Measurements from ENCODE around the gene DLST.

The DLST gene

DNA sequence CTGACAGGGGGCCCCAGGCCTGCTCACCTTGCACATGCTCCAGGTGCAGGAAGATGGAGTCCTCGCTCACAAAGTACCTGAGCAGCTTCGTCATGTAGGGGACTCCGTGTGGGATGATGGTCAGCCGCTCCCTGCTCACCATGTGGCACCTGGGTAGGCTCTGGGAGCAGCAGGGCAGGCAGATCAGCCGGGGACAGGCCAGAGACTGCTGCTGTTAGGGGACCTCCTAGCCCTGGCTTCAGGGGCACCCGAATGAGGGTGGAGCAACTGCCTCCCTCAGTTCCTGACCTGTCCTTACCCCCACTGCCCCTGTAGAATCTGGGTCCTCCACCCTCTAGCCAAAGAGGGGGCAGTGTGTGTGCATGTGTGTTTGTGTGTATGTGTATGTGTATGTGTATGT lies 29.5 kb downstream of the DLST start:
- peaks cover 0 to 32% (median 11%) of the 10 kb centered on the region in 4 donors for H3K4me1 ChIP-seq
- intact Hi-C loops (cut with DNase I; ENCODE audit: low total_unique reads): no loop called here

DNA sequence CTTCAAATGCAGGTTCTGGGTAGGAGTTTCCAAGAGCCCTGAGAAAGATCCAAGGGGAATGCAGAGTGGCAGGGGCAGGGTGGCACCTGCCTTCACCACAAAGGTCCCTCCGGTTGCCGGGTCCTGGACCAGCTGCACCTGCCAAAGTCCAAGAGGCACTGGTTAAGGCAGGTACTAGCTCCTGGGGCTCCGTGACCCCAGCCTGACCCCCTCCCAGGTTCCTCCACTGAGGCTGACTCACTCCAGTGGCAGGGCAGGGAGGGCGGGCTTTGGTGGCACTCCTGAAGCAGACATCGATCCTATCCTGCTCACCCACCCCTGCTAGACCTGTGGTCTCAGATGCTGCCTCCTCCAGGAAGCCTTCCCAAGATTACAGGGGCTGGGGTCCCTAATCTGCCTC lies 30.0 kb downstream of the DLST start:
- Histone ChIP-seq H3K9me3 (no peaks in the 10 kb centered on the region), H3K4me3 (no peak overlapping the region), H3K27ac (no peak overlapping the region), H3K4me1 (peaks cover 0 to 32% (median 11%) of the 10 kb centered on the region in 4 donors), H3K36me3 (no peaks in the 10 kb centered on the region), H3K27me3 (no peaks in the 10 kb centered on the region)
- intact Hi-C loops (cut with DNase I; ENCODE audit: low total_unique reads): no loop called here
- TF ChIP-seq, protein P1, sequence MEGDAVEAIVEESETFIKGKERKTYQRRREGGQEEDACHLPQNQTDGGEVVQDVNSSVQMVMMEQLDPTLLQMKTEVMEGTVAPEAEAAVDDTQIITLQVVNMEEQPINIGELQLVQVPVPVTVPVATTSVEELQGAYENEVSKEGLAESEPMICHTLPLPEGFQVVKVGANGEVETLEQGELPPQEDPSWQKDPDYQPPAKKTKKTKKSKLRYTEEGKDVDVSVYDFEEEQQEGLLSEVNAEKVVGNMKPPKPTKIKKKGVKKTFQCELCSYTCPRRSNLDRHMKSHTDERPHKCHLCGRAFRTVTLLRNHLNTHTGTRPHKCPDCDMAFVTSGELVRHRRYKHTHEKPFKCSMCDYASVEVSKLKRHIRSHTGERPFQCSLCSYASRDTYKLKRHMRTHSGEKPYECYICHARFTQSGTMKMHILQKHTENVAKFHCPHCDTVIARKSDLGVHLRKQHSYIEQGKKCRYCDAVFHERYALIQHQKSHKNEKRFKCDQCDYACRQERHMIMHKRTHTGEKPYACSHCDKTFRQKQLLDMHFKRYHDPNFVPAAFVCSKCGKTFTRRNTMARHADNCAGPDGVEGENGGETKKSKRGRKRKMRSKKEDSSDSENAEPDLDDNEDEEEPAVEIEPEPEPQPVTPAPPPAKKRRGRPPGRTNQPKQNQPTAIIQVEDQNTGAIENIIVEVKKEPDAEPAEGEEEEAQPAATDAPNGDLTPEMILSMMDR (IDR thresholded peaks at IDR 0.05): no peak
- peak in 1 of 2 donors; percentile 57 for DNase-seq

More for the DNA sequence above, 29.5 kb downstream of the DLST start:
- no peak overlapping the region for H3K4me3 ChIP-seq
- no peaks in the 10 kb centered on the region for H3K9me3 ChIP-seq
- no peaks in the 10 kb centered on the region for H3K27me3 ChIP-seq
- DNase-seq: peak in 1 of 2 donors; percentile 42
- TF ChIP-seq, protein P1 (IDR thresholded peaks at IDR 0.05): no peak
- no peak overlapping the region for H3K27ac ChIP-seq
- H3K36me3 ChIP-seq: no peaks in the 10 kb centered on the region

DNA sequence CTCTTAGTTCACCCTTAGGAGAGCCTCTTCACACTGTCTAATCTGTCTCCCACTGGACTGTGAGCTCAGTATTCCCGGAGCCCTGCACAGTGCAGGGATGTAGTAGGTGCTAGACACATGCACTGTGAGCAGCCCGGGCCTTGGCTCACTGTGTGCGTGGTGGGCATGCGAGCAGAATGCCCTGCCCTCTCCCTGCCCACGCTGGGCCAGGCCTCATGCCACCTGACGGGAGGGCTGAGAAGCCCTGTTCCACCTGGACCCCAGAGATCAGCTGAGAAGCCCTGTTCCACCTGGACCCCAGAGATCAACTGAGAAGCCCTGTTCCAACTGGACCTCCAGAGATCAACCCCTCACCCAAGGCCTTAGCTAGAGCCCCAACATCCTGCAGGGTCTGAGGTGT lies 30.4 kb downstream of the DLST start:
- intact Hi-C loops (cut with DNase I; ENCODE audit: low total_unique reads): no loop called here
- DNase-seq: peak in 1 of 2 donors; percentile 42
- H3K9me3 ChIP-seq: no peaks in the 10 kb centered on the region
- no peaks in the 10 kb centered on the region for H3K36me3 ChIP-seq
- no peaks in the 10 kb centered on the region for H3K27me3 ChIP-seq
- H3K27ac ChIP-seq: no peak overlapping the region
- TF ChIP-seq, protein P1 (IDR thresholded peaks at IDR 0.05): no peak
- H3K4me3 ChIP-seq: no peak overlapping the region
- H3K4me1 ChIP-seq: peaks cover 0 to 33% (median 14%) of the 10 kb centered on the region in 4 donors

DNA sequence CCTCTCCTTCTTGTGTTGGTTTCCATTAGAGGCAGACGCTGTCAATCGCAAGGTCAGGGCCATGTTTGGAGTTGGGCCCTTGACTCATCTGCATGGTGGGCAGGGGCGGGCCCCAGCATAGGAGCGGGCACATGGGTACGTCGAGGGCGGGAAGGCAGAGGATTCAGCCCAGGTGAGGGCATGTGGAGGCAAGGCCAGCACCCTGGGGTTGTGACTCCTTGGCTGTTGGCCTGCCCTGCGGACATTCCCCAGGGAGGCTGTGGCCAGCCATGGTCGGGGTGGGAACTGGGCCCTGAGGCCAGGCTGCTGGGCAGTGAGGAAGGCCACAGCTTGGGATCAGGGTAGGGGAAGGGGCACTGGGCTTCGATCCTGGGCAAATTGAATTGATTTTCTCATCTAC lies 31.1 kb downstream of the DLST start:
- Histone ChIP-seq H3K27me3 (no peaks in the 10 kb centered on the region), H3K9me3 (no peaks in the 10 kb centered on the region), H3K4me3 (no peak overlapping the region), H3K4me1 (peaks cover 0 to 33% (median 16%) of the 10 kb centered on the region in 4 donors), H3K27ac (no peak overlapping the region), H3K36me3 (no peaks in the 10 kb centered on the region)
- intact Hi-C loops (cut with DNase I; ENCODE audit: low total_unique reads): no loop called here
- TF ChIP-seq, protein P1 (IDR thresholded peaks at IDR 0.05): no peak
- DNase-seq: peak in 1 of 2 donors; percentile 55

DNA sequence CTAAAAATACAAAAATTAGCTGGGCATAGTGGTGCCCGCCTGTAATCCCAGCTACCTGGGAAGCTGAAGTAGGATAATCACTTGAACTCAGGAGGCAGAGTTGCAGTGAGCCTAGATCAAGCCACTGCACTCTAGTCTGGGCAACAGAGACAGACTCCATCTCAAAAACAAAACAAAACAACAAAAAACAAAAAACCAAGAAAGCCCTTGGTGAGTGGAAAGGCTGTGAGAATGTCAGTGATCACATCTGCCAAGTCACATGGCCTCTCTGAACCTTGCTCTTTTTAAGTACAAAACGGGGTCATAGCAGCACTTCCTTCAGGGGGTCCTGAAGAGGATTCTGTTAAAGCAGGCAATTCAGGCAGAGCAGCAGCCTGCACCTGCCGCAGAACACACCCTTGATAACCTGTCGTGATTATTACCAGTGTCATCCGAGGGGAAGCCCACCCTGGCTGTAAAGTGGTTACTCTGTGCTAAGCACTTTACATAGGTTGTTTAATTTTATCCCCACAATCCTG lies 31.7 kb downstream of the DLST start:
- TF ChIP-seq, protein P1 (IDR thresholded peaks at IDR 0.05): no peak
- H3K36me3 ChIP-seq: no peaks in the 10 kb centered on the region
- H3K4me1 ChIP-seq: peaks cover 0 to 34% (median 18%) of the 10 kb centered on the region in 4 donors
- H3K4me3 ChIP-seq: no peak overlapping the region
- intact Hi-C loops (cut with DNase I; ENCODE audit: low total_unique reads): no loop called here
- no peaks in the 10 kb centered on the region for H3K27me3 ChIP-seq
- H3K27ac ChIP-seq: no peak overlapping the region
- H3K9me3 ChIP-seq: no peaks in the 10 kb centered on the region
- DNase-seq: no peak
